IMR-90 (cell line): ENCODE measurements around the gene SORL1. TPM values are rescaled to one million over a fixed set of nuclear protein-coding genes. Genes with fewer than 3 reads are reported as not detected.

Experiments
- ATAC-seq: fragments of 200-7000 bp; cut with Tn5 transposase; 2 replicates; pipeline ENCODE4 v1.9.1; 2020; ENCODE audit warnings: low read depth, mild to moderate bottlenecking, moderate library complexity
- BruUV-seq: library from RNA; stranded (reverse); fragments of 400-500 nt; replicated peaks from 2 replicates; lab custom pipeline; 2021; lab: Mats Ljungman, UMichigan
- CTCF ChIA-PET: fragments of 300-600 bp; formaldehyde crosslinking; extraction: SDS; loops from one replicate; lab custom pipeline; 2021; ENCODE audit warnings: antibody characterized with exemption; lab: Yijun Ruan, JAX
- POLR2A ChIA-PET: fragments of 300-600 bp; sonication (Branson Sonifier 250); formaldehyde crosslinking; loops from one replicate; lab custom pipeline; 2022; ENCODE audit warnings: antibody characterized with exemption; ENCODE audit not compliant: unreplicated experiment; lab: Charles Lee
- DNase-seq: peaks from one replicate; pipeline ENCODE4 v3.0.0; 2013
- H2AFZ ChIP-seq: replicated peaks from 2 replicates; pipeline ENCODE3; 2013; ENCODE audit warnings: low read length, mild to moderate bottlenecking; ENCODE audit not compliant: poor library complexity
- H2AK5ac ChIP-seq: 2 replicates; pipeline ENCODE4 v1.6.1; 2013; ENCODE audit warnings: low read depth, low read length, inconsistent platforms
- H2AK9ac ChIP-seq: replicated peaks from 2 replicates; pipeline ENCODE3; 2013; ENCODE audit warnings: mild to moderate bottlenecking, low read depth, low read length, moderate library complexity; ENCODE audit not compliant: poor library complexity
- H2BK120ac ChIP-seq: 2 replicates; pipeline ENCODE4 v1.6.1; 2013; ENCODE audit warnings: low read depth, low read length, inconsistent platforms
- H2BK15ac ChIP-seq: 3 replicates; pipeline ENCODE4 v1.6.1; 2013; ENCODE audit warnings: low read depth, low read length, inconsistent platforms
- H2BK20ac ChIP-seq: 2 replicates; pipeline ENCODE4 v1.6.1; 2013; ENCODE audit warnings: low read depth, mild to moderate bottlenecking, inconsistent platforms, low read length, moderate library complexity
- H2BK5ac ChIP-seq: 2 replicates; pipeline ENCODE4 v1.6.1; 2013; ENCODE audit warnings: mild to moderate bottlenecking, low read depth, low read length, inconsistent platforms; ENCODE audit not compliant: poor library complexity, severe bottlenecking
- H3K14ac ChIP-seq: replicated peaks from 2 replicates; pipeline ENCODE4 v1.6.1; 2013; ENCODE audit warnings: low read depth, low read length, inconsistent platforms
- H3K18ac ChIP-seq: 2 replicates; pipeline ENCODE4 v1.6.1; 2013; ENCODE audit warnings: low read depth, low read length, control low read depth
- H3K23ac ChIP-seq: 2 replicates; pipeline ENCODE4 v1.6.1; 2013; ENCODE audit warnings: low read depth, low read length, inconsistent platforms
- H3K27ac ChIP-seq: 2 replicates; pipeline ENCODE4 v1.5.1; 2013; ENCODE audit warnings: mild to moderate bottlenecking, control low read depth, low read length; ENCODE audit not compliant: insufficient read depth
- H3K27me3 ChIP-seq: 2 replicates; pipeline ENCODE4 v1.6.1; 2013; ENCODE audit warnings: low read length; ENCODE audit not compliant: control insufficient read depth, insufficient read depth
- H3K36me3 ChIP-seq: 2 replicates; pipeline ENCODE4 v1.6.1; 2013; ENCODE audit warnings: low read length, mixed read lengths; ENCODE audit not compliant: control insufficient read depth, insufficient read depth
- H3K4ac ChIP-seq: 2 replicates; pipeline ENCODE4 v1.6.1; 2013; ENCODE audit warnings: low read depth, low read length, inconsistent platforms
- H3K4me1 ChIP-seq: 2 replicates; pipeline ENCODE4 v1.6.1; 2013; ENCODE audit warnings: low read length, mixed read lengths; ENCODE audit not compliant: control insufficient read depth, insufficient read depth
- H3K4me2 ChIP-seq: 2 replicates; pipeline ENCODE4 v1.6.1; 2013; ENCODE audit warnings: low read depth, mild to moderate bottlenecking, control low read depth, low read length, moderate library complexity
- H3K4me3 ChIP-seq: 2 replicates; pipeline ENCODE4 v1.5.1; 2013; ENCODE audit warnings: low read depth, mild to moderate bottlenecking, control low read depth, low read length, moderate library complexity; ENCODE audit not compliant: insufficient read depth
- H3K56ac ChIP-seq: 2 replicates; pipeline ENCODE4 v1.6.1; 2013; ENCODE audit warnings: low read length, inconsistent platforms; ENCODE audit not compliant: insufficient read depth; ENCODE audit errors: extremely low read depth
- H3K79me1 ChIP-seq, 2 experiments: 2 replicates each; pipeline ENCODE4 v1.6.1; 2013; ENCODE audit warnings: low read length in 2 of 2, inconsistent platforms in 1 of 2, low read depth in 1 of 2
- H3K9ac ChIP-seq: 2 replicates; pipeline ENCODE4 v1.6.1; 2013; ENCODE audit warnings: low read depth, low read length, control low read depth
- H3K9me1 ChIP-seq: 2 replicates; pipeline ENCODE4 v1.6.1; 2013; ENCODE audit warnings: low read length, inconsistent platforms; ENCODE audit not compliant: insufficient read depth
- H3K9me3 ChIP-seq: 2 replicates; pipeline ENCODE4 v1.6.1; 2013; ENCODE audit warnings: low read length; ENCODE audit not compliant: control insufficient read depth, insufficient read depth
- H4K20me1 ChIP-seq: 2 replicates; pipeline ENCODE4 v1.6.1; 2013; ENCODE audit warnings: low read length, inconsistent platforms; ENCODE audit not compliant: insufficient read depth
- H4K5ac ChIP-seq: 2 replicates; pipeline ENCODE4 v1.6.1; 2013; ENCODE audit warnings: mild to moderate bottlenecking, low read depth, low read length, control low read depth
- H4K8ac ChIP-seq, 2 experiments: 2 replicates each; pipeline ENCODE4 v1.6.1; 2013; ENCODE audit warnings: low read depth in 2 of 2, low read length in 2 of 2, control low read depth in 1 of 2, inconsistent platforms in 1 of 2
- H4K91ac ChIP-seq: 2 replicates; pipeline ENCODE4 v1.6.1; 2013; ENCODE audit warnings: low read depth, low read length, inconsistent platforms; ENCODE audit not compliant: insufficient read depth
- BHLHE40 ChIP-seq: fragments of 150-350 bp; IDR thresholded peaks from 2 replicates; pipeline ENCODE4 v1.6.1; 2016; ENCODE audit warnings: mild to moderate bottlenecking, low read depth, low read length
- CEBPB ChIP-seq: IDR thresholded peaks from 2 replicates; pipeline ENCODE4 v1.6.1; 2012; ENCODE audit warnings: low read depth, low read length, improper control_type of control experiment
- CHD1 ChIP-seq: IDR thresholded peaks from 2 replicates; pipeline ENCODE4 v1.6.1; 2012; ENCODE audit warnings: low read depth, low read length, improper control_type of control experiment
- FOS ChIP-seq: fragments of 150-350 bp; IDR thresholded peaks from 2 replicates; pipeline ENCODE4 v1.6.1; 2016; ENCODE audit warnings: low read depth, low read length
- MAFK ChIP-seq: IDR thresholded peaks from 2 replicates; pipeline ENCODE4 v1.6.1; 2012; ENCODE audit warnings: low read depth, low read length, improper control_type of control experiment
- MAZ ChIP-seq: IDR thresholded peaks from 2 replicates; pipeline ENCODE4 v1.6.1; 2012; ENCODE audit warnings: low read depth, mild to moderate bottlenecking, low read length, improper control_type of control experiment, moderate library complexity, borderline replicate concordance
- MXI1 ChIP-seq: IDR thresholded peaks from 2 replicates; pipeline ENCODE4 v1.6.1; 2012; ENCODE audit warnings: low read depth, mild to moderate bottlenecking, low read length, moderate library complexity, borderline replicate concordance
- NFE2L2 ChIP-seq: fragments of 150-350 bp; IDR thresholded peaks from 2 replicates; pipeline ENCODE4 v1.6.1; 2016; ENCODE audit warnings: low read depth, mild to moderate bottlenecking, low read length
- POLR2A ChIP-seq: IDR thresholded peaks from 2 replicates; pipeline ENCODE4 v1.6.1; 2012; ENCODE audit warnings: mild to moderate bottlenecking, low read depth, low read length
- RAD21 ChIP-seq: IDR thresholded peaks from 2 replicates; pipeline ENCODE4 v1.6.1; 2012; ENCODE audit warnings: low read length, improper control_type of control experiment
- RCOR1 ChIP-seq: IDR thresholded peaks from 2 replicates; pipeline ENCODE4 v1.6.1; 2012; ENCODE audit warnings: mild to moderate bottlenecking, low read length, improper control_type of control experiment; ENCODE audit not compliant: insufficient replicate concordance
- RFX5 ChIP-seq: IDR thresholded peaks from 2 replicates; pipeline ENCODE4 v1.8.0; 2012; ENCODE audit warnings: low read depth, mild to moderate bottlenecking, low read length, moderate library complexity
- SMC3 ChIP-seq: fragments of 150-350 bp; IDR thresholded peaks from 2 replicates; pipeline ENCODE4 v1.6.1; 2016; ENCODE audit warnings: low read depth, mild to moderate bottlenecking, antibody characterized with exemption, low read length, moderate library complexity
- USF2 ChIP-seq: fragments of 150-350 bp; IDR thresholded peaks from 2 replicates; pipeline ENCODE4 v1.6.1; 2017; ENCODE audit warnings: mild to moderate bottlenecking, antibody characterized with exemption, low read length, low read depth
- WGBS, 2 experiments: methylation state at CpG; one replicate each; pipeline versions ENCODE4 v1.1.5 to v1.1.7; 2013; ENCODE audit warnings: missing lambda C conversion rate in 2 of 2; ENCODE audit not compliant: insufficient read length in 1 of 2; ENCODE audit errors: extremely low coverage in 2 of 2; 5-methylcytosine and 5-hydroxymethylcytosine counted together
- dilution Hi-C: fragments of 300-500 bp; cut with HindIII; formaldehyde crosslinking; loops from one replicate; pipeline ENCODE4 v1.14.3; 2018; ENCODE audit warnings: low sequenced_read_pairs; ENCODE audit not compliant: unreplicated experiment
- in situ Hi-C: fragments of 300-500 bp; cut with MboI; formaldehyde crosslinking; loops from 3 replicates; pipeline ENCODE4 v1.14.3; 2019; ENCODE audit warnings: low sequenced_read_pairs, inconsistent platforms, mixed read lengths
- intact Hi-C: fragments of 100-400 bp; cut with micrococcal nuclease; formaldehyde crosslinking; loops from 2 replicates; pipeline ENCODE4 v1.10.0; 2022
- polyA plus RNA-seq, 3 experiments: library from polyadenylated mRNA; depleted of rRNA; stranded (reverse); fragments of >200 nt; gene quantifications; 2 replicates each; pipeline ENCODE4 v1.2.3, GENCODE V29; 2012; ENCODE audit warnings: low replicate concordance in 1 of 3
- total RNA-seq: library from RNA; depleted of rRNA; stranded (reverse); fragments of >200 nt; gene quantifications from 2 replicates; pipeline ENCODE4 v1.2.3, GENCODE V29; 2012
- TF ChIP-seq, protein P1 (sequence below): conservative IDR thresholded peaks from 2 replicates; pipeline ENCODE4 v1.5.1; 2012; ENCODE audit warnings: mild to moderate bottlenecking, low read depth, low read length, improper control_type of control experiment
- TF ChIP-seq, protein P2 (sequence below): fragments of 150-350 bp; IDR thresholded peaks from 2 replicates; pipeline ENCODE4 v1.6.1; 2016; ENCODE audit warnings: low read depth, mild to moderate bottlenecking, low read length, moderate library complexity, borderline replicate concordance

Gene SORL1
- total and polyA plus RNA-seq, 2 of the 4 experiments (the other 2 are of a cell fraction): 1.0 to 2.0 TPM

- no peak overlapping the region for H3K9ac ChIP-seq
- H4K20me1 ChIP-seq: no peaks in the 10 kb centered on the region
- H3K36me3 ChIP-seq: no peaks in the 10 kb centered on the region
- H3K27ac ChIP-seq: no peak overlapping the region
- H3K27me3 ChIP-seq: no peaks in the 10 kb centered on the region; the same call in 1 of the 2 replicates
- H2AFZ ChIP-seq: no peak overlapping the region
- H2AK9ac ChIP-seq: no peak overlapping the region
- ATAC-seq (no peak), DNase-seq (no peak)
- no peak overlapping the region for H4K91ac ChIP-seq
- H2AK5ac ChIP-seq: no peak overlapping the region
- H3K4me1 ChIP-seq: peaks cover 4% of the 10 kb centered on the region; the same call in 1 of the 2 replicates
- no peak overlapping the region for H4K8ac ChIP-seq
- H4K5ac ChIP-seq: no peak overlapping the region
- in situ Hi-C loops: no loop called here
- TF ChIP-seq NFE2L2: no peak
- no peak for TF ChIP-seq CHD1
- TF ChIP-seq CEBPB: no peak
- TF ChIP-seq POLR2A: no peak
- no peak for TF ChIP-seq MAZ
- TF ChIP-seq RAD21: no peak
- no peak for TF ChIP-seq FOS
- TF ChIP-seq MAFK: no peak
- no peak for TF ChIP-seq SMC3
- TF ChIP-seq, protein P1, sequence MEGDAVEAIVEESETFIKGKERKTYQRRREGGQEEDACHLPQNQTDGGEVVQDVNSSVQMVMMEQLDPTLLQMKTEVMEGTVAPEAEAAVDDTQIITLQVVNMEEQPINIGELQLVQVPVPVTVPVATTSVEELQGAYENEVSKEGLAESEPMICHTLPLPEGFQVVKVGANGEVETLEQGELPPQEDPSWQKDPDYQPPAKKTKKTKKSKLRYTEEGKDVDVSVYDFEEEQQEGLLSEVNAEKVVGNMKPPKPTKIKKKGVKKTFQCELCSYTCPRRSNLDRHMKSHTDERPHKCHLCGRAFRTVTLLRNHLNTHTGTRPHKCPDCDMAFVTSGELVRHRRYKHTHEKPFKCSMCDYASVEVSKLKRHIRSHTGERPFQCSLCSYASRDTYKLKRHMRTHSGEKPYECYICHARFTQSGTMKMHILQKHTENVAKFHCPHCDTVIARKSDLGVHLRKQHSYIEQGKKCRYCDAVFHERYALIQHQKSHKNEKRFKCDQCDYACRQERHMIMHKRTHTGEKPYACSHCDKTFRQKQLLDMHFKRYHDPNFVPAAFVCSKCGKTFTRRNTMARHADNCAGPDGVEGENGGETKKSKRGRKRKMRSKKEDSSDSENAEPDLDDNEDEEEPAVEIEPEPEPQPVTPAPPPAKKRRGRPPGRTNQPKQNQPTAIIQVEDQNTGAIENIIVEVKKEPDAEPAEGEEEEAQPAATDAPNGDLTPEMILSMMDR: no peak
- no peak for TF ChIP-seq RCOR1
- TF ChIP-seq RFX5: no peak
- TF ChIP-seq, protein P2, sequence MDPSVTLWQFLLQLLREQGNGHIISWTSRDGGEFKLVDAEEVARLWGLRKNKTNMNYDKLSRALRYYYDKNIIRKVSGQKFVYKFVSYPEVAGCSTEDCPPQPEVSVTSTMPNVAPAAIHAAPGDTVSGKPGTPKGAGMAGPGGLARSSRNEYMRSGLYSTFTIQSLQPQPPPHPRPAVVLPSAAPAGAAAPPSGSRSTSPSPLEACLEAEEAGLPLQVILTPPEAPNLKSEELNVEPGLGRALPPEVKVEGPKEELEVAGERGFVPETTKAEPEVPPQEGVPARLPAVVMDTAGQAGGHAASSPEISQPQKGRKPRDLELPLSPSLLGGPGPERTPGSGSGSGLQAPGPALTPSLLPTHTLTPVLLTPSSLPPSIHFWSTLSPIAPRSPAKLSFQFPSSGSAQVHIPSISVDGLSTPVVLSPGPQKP: no peak
- TF ChIP-seq MXI1: no peak
- TF ChIP-seq BHLHE40: no peak
- TF ChIP-seq USF2: no peak
- H2BK5ac ChIP-seq: no peak overlapping the region
- no peak overlapping the region for H2BK15ac ChIP-seq
- no peak overlapping the region for H3K23ac ChIP-seq
- POLR2A ChIA-PET: no interaction called here
- WGBS, 2 experiments: 29% methylated on average over 1 of the region's 4 CpGs; no CpG with 5 or more reads in 1 of the 2 experiments
- no peak overlapping the region for H2BK20ac ChIP-seq
- no peaks in the 10 kb centered on the region for H3K9me1 ChIP-seq
- H3K56ac ChIP-seq: no peak overlapping the region
- no peak overlapping the region for H3K4me2 ChIP-seq
- no peak overlapping the region for H3K14ac ChIP-seq
- dilution Hi-C loops: no loop called here
- intact Hi-C loops: no loop called here
- BruUV-seq: no TSS peak
- H3K9me3 ChIP-seq: no peaks in the 10 kb centered on the region; the same call in 1 of the 2 replicates
- no peaks in the 10 kb centered on the region for H3K79me1 ChIP-seq
- no peak overlapping the region for H3K4me3 ChIP-seq
- H3K4ac ChIP-seq: no peak overlapping the region
- CTCF ChIA-PET: interaction anchor here (0.5 kb wide), 1 partner anchor 139 kb away, joined by 6 read pairs; no protein-coding TSS in a partner anchor
- H2BK120ac ChIP-seq: no peak overlapping the region
- peak overlapping the region; percentile 40; the same call in 1 of the 2 replicates for H3K18ac ChIP-seq
Measured at GRCh38 chr11:121582296-121582695, 130.2 kb downstream of the SORL1 start.
